K562 treated with DMSO at 1 percent for 24 hours (cell line): ENCODE measurements around the gene MED7. TPM values are rescaled to one million over a fixed set of nuclear protein-coding genes. Genes with fewer than 3 reads are reported as not detected.

Source experiments
- total RNA-seq: library from RNA; unstranded; fragments of 300-600 nt; gene quantifications from 2 replicates; pipeline ENCODE4 v1.2.3, GENCODE V29; 2022; ENCODE audit warnings: low read depth; ENCODE audit not compliant: insufficient read depth

Gene MED7
- total RNA-seq = 2.7 and 4.2 TPM in 2 replicates

DNA sequence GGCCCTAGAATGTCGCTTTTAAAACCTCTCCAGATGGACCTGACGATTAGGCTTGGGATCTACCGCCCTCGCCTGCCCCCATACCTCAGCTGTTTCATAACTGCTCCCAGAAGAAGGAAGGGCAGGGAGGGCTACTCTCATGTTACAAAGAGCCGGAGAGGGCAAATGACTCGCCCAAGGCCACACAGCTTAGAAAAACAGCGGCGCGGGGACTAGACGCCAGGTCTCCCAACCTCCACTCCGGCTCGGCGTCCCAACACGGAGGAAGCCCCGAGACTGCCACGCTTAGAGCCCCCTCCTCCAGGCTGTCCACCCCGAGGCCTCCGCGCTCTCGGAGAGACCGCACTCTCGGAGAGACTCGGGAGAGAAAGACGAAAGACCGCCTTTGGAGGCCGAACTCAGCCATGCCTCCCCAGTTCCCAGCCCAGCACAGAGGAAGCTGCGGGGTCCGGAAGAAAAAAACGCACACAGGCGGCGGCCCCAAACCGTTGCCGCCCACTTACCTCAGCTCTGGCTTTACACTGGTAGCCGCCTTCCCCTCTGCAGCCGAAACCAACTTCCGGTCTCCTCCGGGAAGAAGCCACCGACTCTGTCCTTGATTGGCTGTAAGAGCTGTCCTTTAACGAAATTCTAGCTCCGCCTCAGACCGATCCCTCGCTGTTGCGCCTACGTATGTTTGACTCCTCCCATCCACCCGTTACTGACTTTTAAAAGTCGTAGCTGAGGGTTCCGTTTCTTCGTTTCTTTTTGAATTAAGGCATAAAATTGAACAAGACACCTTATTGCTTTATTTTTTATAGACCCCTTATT, at the start of gene MED7:
TSS of gene MED7 (minus strand) at position 549 of the 810 bp plus-strand sequence. CDS start 3,434 bp downstream, outside the sequence.

GRCh38 chr5:157180374-157181264, 38.0 kb upstream of the MED7 start, which contains the start of gene ITK:
ITK (plus strand) TSS chr5:157180840; CDS start chr5:157180978, 138 bp downstream.

DNA sequence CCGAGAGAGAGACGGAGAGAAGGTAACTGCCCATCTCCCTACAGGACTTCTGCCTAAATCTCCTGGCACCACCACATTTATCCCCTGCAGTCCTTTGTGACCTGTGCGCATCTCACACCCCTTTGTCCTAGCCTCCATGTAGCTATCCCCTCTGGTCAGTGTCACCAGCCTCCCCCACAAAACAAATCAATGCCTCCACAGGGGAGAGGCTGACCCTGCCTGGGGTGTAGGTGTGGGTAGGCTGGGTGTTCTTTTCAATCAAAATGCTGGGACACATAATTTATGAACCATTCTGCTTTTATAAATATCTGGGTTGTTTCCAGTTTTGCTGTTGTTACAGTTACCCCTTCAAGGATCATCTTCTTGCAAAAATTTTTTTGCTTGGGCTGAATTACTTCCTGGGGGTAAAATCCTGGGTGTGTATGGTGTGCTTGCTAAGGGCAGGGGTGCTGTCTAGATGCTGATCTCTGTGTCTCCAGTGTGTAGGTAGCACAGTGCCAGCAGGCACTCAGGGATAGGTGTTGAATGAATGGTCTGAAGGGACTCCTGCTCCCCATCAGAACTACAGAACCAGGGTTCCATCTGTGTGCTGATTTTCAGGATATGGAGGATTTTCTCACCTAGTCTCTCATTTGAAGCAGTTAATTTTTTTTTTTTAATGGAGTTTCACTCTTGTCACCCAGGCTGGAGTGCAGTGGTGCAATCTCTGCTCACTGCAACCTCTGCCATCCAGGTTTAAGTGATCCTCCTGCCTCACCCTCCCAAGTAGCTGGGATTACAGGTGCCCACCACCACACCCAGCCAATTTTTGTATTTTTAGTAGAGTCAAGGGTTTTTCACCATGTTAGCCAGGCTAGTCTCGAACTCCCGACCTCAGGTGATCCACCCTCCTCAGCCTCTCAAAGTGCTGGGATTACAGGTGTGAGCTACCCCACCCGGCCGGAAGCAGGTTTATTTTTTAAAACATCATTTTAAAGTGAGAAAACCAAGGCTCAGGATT, 23.8 kb upstream of the MED7 start, which contains the start of gene GARIN3:
TSS of gene GARIN3 (minus strand) at position 51 of the 1,000 bp plus-strand sequence. CDS start 96 bp downstream, outside the sequence.

DNA sequence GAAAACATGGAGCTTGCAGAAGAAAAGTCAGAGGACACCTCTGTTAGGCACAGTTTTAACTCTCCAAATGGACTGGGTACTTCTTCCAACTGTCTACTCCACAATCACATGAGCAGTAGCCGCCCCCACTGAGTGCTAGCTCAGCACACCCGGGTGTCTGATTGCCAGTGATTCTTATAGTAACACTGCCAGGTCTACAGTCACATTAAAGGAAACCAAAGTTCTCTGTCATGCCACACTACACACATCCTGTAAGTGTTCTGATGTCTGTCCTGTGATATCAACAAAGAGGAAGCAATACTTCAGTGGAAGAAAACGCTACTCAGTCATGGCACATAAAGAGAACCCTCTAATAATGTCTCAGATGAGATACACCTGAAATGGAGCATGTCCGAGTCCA, 33.7 kb downstream of the MED7 start, which contains the start of gene HAVCR2:
TSS of gene HAVCR2 (minus strand) at position 69 of the 400 bp plus-strand sequence. CDS start at position 8, 61 bp downstream.

Other genes with a start within 250 kb of the MED7 start
- not detected in 2 replicates for gene TIMD4, start 179.6 kb downstream of the MED7 start, total RNA-seq
- not detected in 2 replicates for gene HAVCR1, start 83.7 kb downstream of the MED7 start, total RNA-seq
- 0.28 TPM in 1 of 2 replicates, not detected in the other for gene HAVCR2, start 33.8 kb downstream of the MED7 start, total RNA-seq
- gene GARIN3, start 23.4 kb upstream of the MED7 start, total RNA-seq = not detected in 2 replicates
- gene ITK, start 38.0 kb upstream of the MED7 start, total RNA-seq = not detected in 2 replicates
- 15.0 and 15.7 TPM in 2 replicates for gene CYFIP2, start 123.3 kb upstream of the MED7 start, total RNA-seq